ENCODE data around the gene FNBP1L. TPM values are rescaled to one million over a fixed set of nuclear protein-coding genes. Genes with fewer than 3 reads are reported as not detected.

The FNBP1L gene
- total RNA-seq, 1 donor from 2014 or later = 78.6 TPM

- H3K36me3 ChIP-seq (ENCODE audit: control insufficient read depth, insufficient read depth, low read length) = peaks cover 2% of the 10 kb centered on the region
- no peak overlapping the region for H3K4me3 ChIP-seq (ENCODE audit: low read depth, low read length)
- H3K27me3 ChIP-seq (ENCODE audit: control insufficient read depth, insufficient read depth, low read length) = no peaks in the 10 kb centered on the region
- no peak for TF ChIP-seq CTCF (IDR thresholded peaks at IDR 0.05; ENCODE audit: insufficient read depth, low read length, poor library complexity, severe bottlenecking)
- no peak for DNase-seq (ENCODE audit: low read depth)
Observed at GRCh38 chr1:93577536-93578432, 129.9 kb downstream of the FNBP1L start.

GRCh38 chr1:93578433-93578830 is 130.5 kb downstream of the FNBP1L start:
- no peak for TF ChIP-seq CTCF (IDR thresholded peaks at IDR 0.05; ENCODE audit: insufficient read depth, low read length, poor library complexity, severe bottlenecking)
- H3K4me3 ChIP-seq (ENCODE audit: low read depth, low read length) = no peak overlapping the region
- H3K36me3 ChIP-seq (ENCODE audit: control insufficient read depth, insufficient read depth, low read length) = peaks cover 5% of the 10 kb centered on the region
- no peaks in the 10 kb centered on the region for H3K27me3 ChIP-seq (ENCODE audit: control insufficient read depth, insufficient read depth, low read length)
- no peak for DNase-seq (ENCODE audit: low read depth)

- Histone ChIP-seq H3K4me3 (ENCODE audit: low read depth, low read length) (no peak overlapping the region), H3K36me3 (ENCODE audit: control insufficient read depth, insufficient read depth, low read length) (peaks cover 5% of the 10 kb centered on the region), H3K27me3 (ENCODE audit: control insufficient read depth, insufficient read depth, low read length) (no peaks in the 10 kb centered on the region)
- no peak for TF ChIP-seq CTCF (IDR thresholded peaks at IDR 0.05; ENCODE audit: insufficient read depth, low read length, poor library complexity, severe bottlenecking)
- DNase-seq (ENCODE audit: low read depth) = no peak
Observed at GRCh38 chr1:93578911-93579825, 131.2 kb downstream of the FNBP1L start.

- Histone ChIP-seq H3K36me3 (ENCODE audit: control insufficient read depth, insufficient read depth, low read length) (peaks cover 5% of the 10 kb centered on the region), H3K4me3 (ENCODE audit: low read depth, low read length) (no peak overlapping the region), H3K27me3 (ENCODE audit: control insufficient read depth, insufficient read depth, low read length) (no peaks in the 10 kb centered on the region)
- no peak for TF ChIP-seq CTCF (IDR thresholded peaks at IDR 0.05; ENCODE audit: insufficient read depth, low read length, poor library complexity, severe bottlenecking)
- no peak for DNase-seq (ENCODE audit: low read depth)
Observed at GRCh38 chr1:93579891-93580290, 132.0 kb downstream of the FNBP1L start.

- peaks cover 5% of the 10 kb centered on the region for H3K36me3 ChIP-seq (ENCODE audit: control insufficient read depth, insufficient read depth, low read length)
- TF ChIP-seq CTCF (IDR thresholded peaks at IDR 0.05; ENCODE audit: insufficient read depth, low read length, poor library complexity, severe bottlenecking) = no peak
Observed at GRCh38 chr1:93581917-93582850, 134.3 kb downstream of the FNBP1L start.

More at GRCh38 chr1:93581917-93582850, 134.3 kb downstream of the FNBP1L start:
- no peak overlapping the region for H3K4me3 ChIP-seq (ENCODE audit: low read depth, low read length)
- no peak for DNase-seq (ENCODE audit: low read depth)
- no peaks in the 10 kb centered on the region for H3K27me3 ChIP-seq (ENCODE audit: control insufficient read depth, insufficient read depth, low read length)
